B cell (primary cell): ENCODE measurements around the gene MYL6. TPM values are rescaled to one million over a fixed set of nuclear protein-coding genes. Genes with fewer than 3 reads are reported as not detected.

Experiments used
- ATAC-seq: fragments of 200-7000 bp; cut with Tn5 transposase; one replicate; pipeline ENCODE4 v1.10.0; 2021; ENCODE audit warnings: low read depth, mild to moderate bottlenecking, moderate number of reproducible peaks, moderate library complexity
- CTCF ChIA-PET: fragments of 350-600 bp; sonication (Branson Sonifier 250); formaldehyde crosslinking; loops from one replicate; lab custom pipeline; 2021; ENCODE audit warnings: antibody characterized with exemption, inconsistent platforms; lab: Charles Lee
- POLR2A ChIA-PET: fragments of 350-600 bp; sonication (Branson Sonifier 250); formaldehyde crosslinking; loops from one replicate; lab custom pipeline; 2021; ENCODE audit warnings: antibody characterized with exemption; lab: Charles Lee
- DNase-seq: peaks from one replicate; pipeline ENCODE4 v3.0.0; 2013
- H2AFZ ChIP-seq: 2 replicates; pipeline ENCODE4 v1.6.1; 2012; ENCODE audit warnings: mild to moderate bottlenecking, low read depth, low read length; ENCODE audit not compliant: insufficient read depth, poor library complexity, severe bottlenecking
- H3K27ac ChIP-seq, 2 donors: 1 replicate in 1 of 2; 2 replicates in 1 of 2; pipeline ENCODE4 v1.5.1; 2012 to 2013; ENCODE audit warnings: low read length in 2 of 2, mild to moderate bottlenecking in 2 of 2, moderate library complexity in 1 of 2
- H3K27me3 ChIP-seq, 4 experiments: fragments of 200-600 bp in 1 of 4; sonication (generic) in 1 of 4; replicated peaks in 1 of 4; 1 replicate in 2 of 4; 2 replicates in 2 of 4; pipeline versions ENCODE4 v1.6.1 to v1.7.0; 2013 to 2016; ENCODE audit warnings: low read length in 3 of 4, mild to moderate bottlenecking in 2 of 4, mixed read lengths in 1 of 4, moderate library complexity in 1 of 4; ENCODE audit not compliant: insufficient read depth in 4 of 4, control insufficient read depth in 3 of 4; ENCODE audit errors: control extremely low read depth in 1 of 4
- H3K36me3 ChIP-seq, 2 experiments: replicated peaks in 1 of 2; 1 replicate in 1 of 2; 2 replicates in 1 of 2; pipeline versions ENCODE4 v1.6.1 to v1.7.1; 2013; ENCODE audit warnings: low read length in 1 of 2; ENCODE audit not compliant: insufficient read depth in 2 of 2, control insufficient read depth in 1 of 2; ENCODE audit errors: control extremely low read depth in 1 of 2, extremely low read depth in 1 of 2
- H3K4me1 ChIP-seq, 2 donors: fragments of 200-600 bp in 1 of 2; sonication (generic) in 1 of 2; 1 replicate in 1 of 2; 2 replicates in 1 of 2; pipeline versions ENCODE4 v1.5.1 to v1.6.1; 2013 to 2017; ENCODE audit warnings: low read length in 2 of 2; ENCODE audit not compliant: control insufficient read depth in 2 of 2, insufficient read depth in 2 of 2
- H3K4me2 ChIP-seq: replicated peaks from 2 replicates; pipeline ENCODE3; 2012; ENCODE audit warnings: mild to moderate bottlenecking, low read depth, low read length; ENCODE audit not compliant: poor library complexity, severe bottlenecking
- H3K4me3 ChIP-seq, 5 experiments: fragments of 200-600 bp in 1 of 5; sonication (generic) in 1 of 5; 1 replicate in 3 of 5; 2 replicates in 2 of 5; pipeline versions ENCODE4 v1.5.1 to v1.7.0; 2011 to 2016; ENCODE audit warnings: low read length in 4 of 5, mild to moderate bottlenecking in 4 of 5, low read depth in 2 of 5, control low read depth in 1 of 5, moderate library complexity in 1 of 5; ENCODE audit not compliant: insufficient read depth in 1 of 5; ENCODE audit errors: control extremely low read depth in 1 of 5, extremely low read depth in 1 of 5
- H3K79me2 ChIP-seq: fragments of 200-600 bp; sonication (generic); one replicate; pipeline ENCODE4 v1.6.0; 2016; ENCODE audit warnings: low read length; ENCODE audit not compliant: control insufficient read depth, insufficient read depth
- H3K9ac ChIP-seq: fragments of 200-600 bp; sonication (generic); 2 replicates; pipeline ENCODE4 v1.6.1; 2017; ENCODE audit warnings: mild to moderate bottlenecking, low read length, moderate library complexity
- H3K9me3 ChIP-seq, 3 donors: one replicate each; pipeline versions ENCODE4 v1.6.1 to v1.7.1; 2013; ENCODE audit warnings: low read length in 2 of 3; ENCODE audit not compliant: control insufficient read depth in 2 of 3, insufficient read depth in 1 of 3; ENCODE audit errors: control extremely low read depth in 1 of 3
- H4K20me1 ChIP-seq: 2 replicates; pipeline ENCODE4 v1.6.0; 2012; ENCODE audit warnings: mild to moderate bottlenecking, low read length; ENCODE audit not compliant: insufficient read depth, control insufficient read depth, poor library complexity, severe bottlenecking
- H3K27ac Mint-ChIP-seq: one replicate; pipeline ENCODE4 v1.8.0; 2021; ENCODE audit warnings: mixed read lengths
- H3K27me3 Mint-ChIP-seq: one replicate; pipeline ENCODE4 v1.8.0; 2021; ENCODE audit warnings: mixed read lengths
- H3K4me1 Mint-ChIP-seq: one replicate; pipeline ENCODE4 v1.8.0; 2021; ENCODE audit warnings: mixed read lengths
- H3K4me3 Mint-ChIP-seq: one replicate; pipeline ENCODE4 v1.8.0; 2021; ENCODE audit warnings: mixed read lengths
- H3K9me3 Mint-ChIP-seq: one replicate; pipeline ENCODE4 v1.8.0; 2022; ENCODE audit warnings: mixed read lengths; ENCODE audit not compliant: insufficient read depth
- CTCF ChIP-seq: fragments of 200-600 bp; IDR thresholded peaks from one replicate; pipeline ENCODE4 v1.8.0; 2022; ENCODE audit warnings: antibody characterized with exemption, mild to moderate bottlenecking
- EZH2 ChIP-seq: IDR thresholded peaks from 2 replicates; pipeline ENCODE4 v1.6.1; 2012; ENCODE audit warnings: borderline replicate concordance, low read depth, mild to moderate bottlenecking, moderate library complexity, low read length; ENCODE audit not compliant: insufficient read depth, poor library complexity, severe bottlenecking
- WGBS: methylation state at CpG from one replicate; pipeline ENCODE4 v1.1.5; 2013; ENCODE audit warnings: missing lambda C conversion rate; ENCODE audit not compliant: insufficient coverage; 5-methylcytosine and 5-hydroxymethylcytosine counted together
- intact Hi-C: fragments of 100-400 bp; cut with micrococcal nuclease; formaldehyde crosslinking; loops from one replicate; pipeline ENCODE4 v1.10.0; 2022
- polyA plus RNA-seq: library from polyadenylated mRNA; depleted of rRNA; stranded (reverse); fragments of >200 nt; gene quantifications from 2 replicates; pipeline ENCODE4 v1.2.3, GENCODE V29; 2012
- total RNA-seq, 2 donors: library from RNA; stranded (reverse); fragments of 120-200 nt in 1 of 2; gene quantifications; 1 replicate in 1 of 2; 2 replicates in 1 of 2; pipeline versions ENCODE4 v1.2.3 to v1.2.4, GENCODE V29; 2013 to 2022

Gene MYL6
- total and polyA plus RNA-seq, 2 donors (not counting 1 experiment from before 2014, with no cell fraction given), result 675 to 711 TPM

GRCh38 chr12:56128670-56129205 is 29.4 kb upstream of the MYL6 start:
- peak overlapping the region; percentile 60 to 64 for H3K27ac ChIP-seq
- DNase-seq, result no peak
- H3K4me3 Mint-ChIP-seq, result peak overlapping the region; percentile 100
- H3K36me3 ChIP-seq, result peaks cover 3 to 35% of the 10 kb centered on the region in 2 experiments
- ChIA-PET POLR2A (interaction anchor here (0.6 to 5.7 kb wide), 10 partner anchors 11 to 384 kb away, joined by 3 to 49 read pairs (median 8); partner anchors contain the start of genes MYL6, MYL6B, PA2G4 and RNF41), CTCF (interaction anchor here (0.5 to 13.8 kb wide), 13 partner anchors 9 to 166 kb away, joined by 3 to 247 read pairs (median 9); partner anchors contain the start of genes MYL6, MYL6B, RNF41 and RPL41)
- peaks cover 30% of the 10 kb centered on the region for H4K20me1 ChIP-seq
- H3K27me3 ChIP-seq, result no peaks in the 10 kb centered on the region
- peak overlapping the region; percentile 98 for H3K27ac Mint-ChIP-seq
- H3K4me1 Mint-ChIP-seq, result peaks cover 67% of the 10 kb centered on the region
- TF ChIP-seq CTCF, result no peak
- no peak for TF ChIP-seq EZH2
- peak overlapping the region; percentile 96 for H3K4me2 ChIP-seq
- no peak for ATAC-seq
- H3K4me1 ChIP-seq, result peaks cover 46 to 54% of the 10 kb centered on the region in 2 donors
- H3K27me3 Mint-ChIP-seq, result no peaks in the 10 kb centered on the region
- peaks cover 54% of the 10 kb centered on the region for H3K79me2 ChIP-seq
- peak overlapping the region; percentile 88 to 95 (median 92) for H3K4me3 ChIP-seq
- H2AFZ ChIP-seq, result peak overlapping the region; percentile 78
- H3K9ac ChIP-seq, result peak overlapping the region; percentile 92
- intact Hi-C loops, result loop anchor here (1.0 to 5.0 kb wide), 2 partner anchors 131 to 232 kb away; partner anchors contain the start of genes STAT2 and SUOX
- H3K9me3 ChIP-seq, result no peaks in the 10 kb centered on the region
- 1% methylated on average over 18 of the region's 20 CpGs for WGBS
- H3K9me3 Mint-ChIP-seq, result no peaks in the 10 kb centered on the region
